PC-3 (cell line): ENCODE data around the gene TMEM271. TPM values are rescaled to one million over a fixed set of nuclear protein-coding genes. Genes with fewer than 3 reads are reported as not detected.

Experiments used
- ATAC-seq: fragments of 200-7000 bp; cut with Tn5 transposase; 2 replicates; pipeline ENCODE4 v1.9.1; 2020; ENCODE audit warnings: mild to moderate bottlenecking, moderate library complexity
- BruUV-seq: library from RNA; stranded (reverse); fragments of 400-500 nt; replicated peaks from 2 replicates; lab custom pipeline; 2021; lab: Mats Ljungman, UMichigan
- CTCF ChIA-PET: fragments of 300-600 bp; sonication (Branson Sonifier 250); formaldehyde crosslinking; loops from one replicate; lab custom pipeline; 2022; ENCODE audit warnings: antibody characterized with exemption; lab: Charles Lee
- POLR2A ChIA-PET: fragments of 300-600 bp; sonication (Branson Sonifier 250); formaldehyde crosslinking; loops from one replicate; lab custom pipeline; 2022; ENCODE audit warnings: antibody characterized with exemption; ENCODE audit not compliant: unreplicated experiment; lab: Charles Lee
- DNase-seq: peaks from one replicate; pipeline ENCODE4 v3.0.0-alpha.2; 2015
- H2AFZ ChIP-seq: fragments of 300-600 bp; sonication (generic); 2 replicates; pipeline ENCODE4 v1.6.0; 2016; ENCODE audit warnings: antibody characterized with exemption, low read length
- H3F3A ChIP-seq: fragments of 300-600 bp; sonication (generic); one replicate; pipeline ENCODE4 v1.6.0; 2017; ENCODE audit warnings: antibody characterized with exemption, low read length, control low read depth, mild to moderate bottlenecking; ENCODE audit not compliant: unreplicated experiment
- H3K27ac ChIP-seq: fragments of 300-600 bp; sonication (generic); 2 replicates; pipeline ENCODE4 v1.5.1; 2016; ENCODE audit warnings: mild to moderate bottlenecking, low read length
- H3K27me3 ChIP-seq: fragments of 300-600 bp; sonication (generic); 2 replicates; pipeline ENCODE4 v1.6.1; 2016; ENCODE audit warnings: low read length, mixed read lengths
- H3K36me3 ChIP-seq: fragments of 300-600 bp; sonication (generic); 2 replicates; pipeline ENCODE4 v1.6.1; 2016; ENCODE audit warnings: low read depth, mixed run types, low read length, mixed read lengths
- H3K4me1 ChIP-seq: fragments of 300-600 bp; sonication (generic); 2 replicates; pipeline ENCODE4 v1.5.1; 2016; ENCODE audit warnings: low read length; ENCODE audit not compliant: insufficient read depth
- H3K4me2 ChIP-seq: fragments of 300-600 bp; sonication (generic); 2 replicates; pipeline ENCODE4 v1.6.0; 2016; ENCODE audit warnings: low read length
- H3K4me3 ChIP-seq: fragments of 300-600 bp; sonication (generic); 2 replicates; pipeline ENCODE4 v1.5.1; 2016; ENCODE audit warnings: mild to moderate bottlenecking, low read length, mixed read lengths
- H3K79me2 ChIP-seq: fragments of 300-600 bp; sonication (generic); 2 replicates; pipeline ENCODE4 v1.6.1; 2017; ENCODE audit warnings: low read length, mixed read lengths
- H3K9ac ChIP-seq: fragments of 300-600 bp; sonication (generic); 2 replicates; pipeline ENCODE4 v1.6.0; 2016; ENCODE audit warnings: mild to moderate bottlenecking, low read length
- H3K9me2 ChIP-seq: fragments of 300-600 bp; sonication (generic); replicated peaks from 2 replicates; pipeline ENCODE4 v1.6.1; 2016; ENCODE audit warnings: mixed run types, low read length, mixed read lengths
- H3K9me3 ChIP-seq: fragments of 300-600 bp; sonication (generic); 2 replicates; pipeline ENCODE4 v1.6.1; 2016; ENCODE audit warnings: low read length, mixed read lengths
- H4K20me1 ChIP-seq: fragments of 300-600 bp; sonication (generic); 2 replicates; pipeline ENCODE4 v1.6.1; 2016; ENCODE audit warnings: low read length, mixed read lengths
- EZH2 ChIP-seq: fragments of 300-600 bp; sonication (generic); IDR thresholded peaks from one replicate; pipeline ENCODE4 v1.6.1; 2017; ENCODE audit warnings: antibody characterized with exemption, mild to moderate bottlenecking, low read length; ENCODE audit not compliant: unreplicated experiment
- EZH2phosphoT487 ChIP-seq: fragments of 300-600 bp; sonication (generic); IDR thresholded peaks from 2 replicates; pipeline ENCODE4 v1.6.1; 2018; ENCODE audit warnings: mild to moderate bottlenecking, antibody characterized with exemption, low read length, borderline replicate concordance
- intact Hi-C: fragments of 100-400 bp; cut with micrococcal nuclease; formaldehyde crosslinking; loops from 2 replicates; pipeline ENCODE4 v1.9.0; 2023
- total RNA-seq: library from RNA; depleted of rRNA; stranded (reverse); fragments of >200 nt; gene quantifications from 2 replicates; pipeline ENCODE4 v1.2.3, GENCODE V29; 2014
- TF ChIP-seq, protein P1 (sequence below): fragments of 300-600 bp; sonication (generic); conservative IDR thresholded peaks from 2 replicates; pipeline ENCODE4 v1.5.1; 2017; ENCODE audit warnings: antibody characterized with exemption, low read depth, mild to moderate bottlenecking, low read length

The TMEM271 gene
- total RNA-seq, 1 experiment from 2014 or later, result not detected

GRCh38 chr4:612052-612748 is 36.1 kb upstream of the TMEM271 start:
- peaks cover 15% of the 10 kb centered on the region for H3K4me1 ChIP-seq

DNA sequence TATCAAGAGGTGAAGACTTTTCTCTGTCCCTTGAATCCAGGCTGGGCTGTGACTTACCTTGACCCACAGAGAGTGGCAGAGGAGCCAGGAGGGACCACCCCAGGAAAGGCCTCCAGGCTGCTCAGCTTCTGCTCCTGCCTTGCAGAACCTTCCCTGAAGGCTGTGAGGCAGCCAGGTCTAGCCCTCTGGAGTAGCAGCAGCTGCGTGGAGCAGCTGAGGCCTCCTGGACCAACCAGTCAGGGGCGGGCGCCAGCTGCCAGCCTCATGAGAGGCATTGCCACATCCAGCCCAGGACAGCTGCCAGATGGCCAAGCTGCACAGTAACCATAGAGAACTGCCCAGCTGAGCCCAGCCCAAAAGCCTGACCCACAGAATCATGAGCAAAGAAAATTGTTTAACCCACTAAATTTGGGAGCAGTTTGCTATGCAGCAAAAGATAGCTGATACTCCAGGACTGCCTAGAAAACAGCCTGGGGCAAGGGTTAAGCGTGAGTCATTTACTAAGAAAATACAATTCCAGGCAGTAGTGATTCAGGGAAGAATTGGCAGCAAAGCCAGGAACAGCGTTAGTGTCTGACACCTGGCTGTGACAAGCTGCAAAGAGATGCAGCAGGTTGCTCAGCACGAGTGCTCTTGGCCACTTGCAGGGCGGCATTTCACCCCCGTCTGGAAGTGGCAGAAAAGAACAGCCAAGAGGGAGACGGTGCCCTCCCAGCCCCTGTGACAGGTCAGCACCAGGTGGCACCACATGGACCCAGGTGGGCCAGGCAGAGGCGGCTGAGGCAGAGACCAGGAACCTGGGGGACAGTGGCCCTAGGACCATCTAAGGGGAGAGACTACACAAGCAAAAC is 34.5 kb upstream of the TMEM271 start:
- Histone ChIP-seq H3K4me1 (peaks cover 15% of the 10 kb centered on the region), H3K79me2 (no peaks in the 10 kb centered on the region), H3K36me3 (no peaks in the 10 kb centered on the region), H3K27me3 (no peaks in the 10 kb centered on the region), H3K4me2 (peak overlapping the region; percentile 37), H3K4me3 (no peak overlapping the region), H3K27ac (peak overlapping the region; percentile 17; the same call in 1 of the 2 replicates), H2AFZ (no peak overlapping the region), H3F3A (no peaks in the 10 kb centered on the region), H4K20me1 (no peaks in the 10 kb centered on the region), H3K9ac (no peak overlapping the region), H3K9me3 (no peaks in the 10 kb centered on the region), H3K9me2 (no peaks in the 10 kb centered on the region)
- intact Hi-C loops, result no loop called here
- peak; percentile 95 for DNase-seq
- ChIA-PET CTCF (interaction anchor here (0.6 kb wide), 1 partner anchor 11 kb away, joined by 3 read pairs; no protein-coding TSS in a partner anchor), POLR2A (no interaction called here)
- no TSS peak for BruUV-seq
- peak; percentile 97 for ATAC-seq
- TF ChIP-seq EZH2phosphoT487 (no peak), EZH2 (no peak)
- TF ChIP-seq, protein P1, sequence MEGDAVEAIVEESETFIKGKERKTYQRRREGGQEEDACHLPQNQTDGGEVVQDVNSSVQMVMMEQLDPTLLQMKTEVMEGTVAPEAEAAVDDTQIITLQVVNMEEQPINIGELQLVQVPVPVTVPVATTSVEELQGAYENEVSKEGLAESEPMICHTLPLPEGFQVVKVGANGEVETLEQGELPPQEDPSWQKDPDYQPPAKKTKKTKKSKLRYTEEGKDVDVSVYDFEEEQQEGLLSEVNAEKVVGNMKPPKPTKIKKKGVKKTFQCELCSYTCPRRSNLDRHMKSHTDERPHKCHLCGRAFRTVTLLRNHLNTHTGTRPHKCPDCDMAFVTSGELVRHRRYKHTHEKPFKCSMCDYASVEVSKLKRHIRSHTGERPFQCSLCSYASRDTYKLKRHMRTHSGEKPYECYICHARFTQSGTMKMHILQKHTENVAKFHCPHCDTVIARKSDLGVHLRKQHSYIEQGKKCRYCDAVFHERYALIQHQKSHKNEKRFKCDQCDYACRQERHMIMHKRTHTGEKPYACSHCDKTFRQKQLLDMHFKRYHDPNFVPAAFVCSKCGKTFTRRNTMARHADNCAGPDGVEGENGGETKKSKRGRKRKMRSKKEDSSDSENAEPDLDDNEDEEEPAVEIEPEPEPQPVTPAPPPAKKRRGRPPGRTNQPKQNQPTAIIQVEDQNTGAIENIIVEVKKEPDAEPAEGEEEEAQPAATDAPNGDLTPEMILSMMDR, result no peak

More at GRCh38 chr4:612052-612748, 36.1 kb upstream of the TMEM271 start:
- intact Hi-C loops, result no loop called here
- no peak overlapping the region for H3K4me2 ChIP-seq
- no peak overlapping the region for H3K27ac ChIP-seq
- TF ChIP-seq EZH2phosphoT487 (no peak), EZH2 (no peak)
- TF ChIP-seq, protein P1, result no peak
- no TSS peak for BruUV-seq
- no peaks in the 10 kb centered on the region for H3K9me3 ChIP-seq
- H3K36me3 ChIP-seq, result no peaks in the 10 kb centered on the region
- CTCF ChIA-PET, result no interaction called here
- no peaks in the 10 kb centered on the region for H3K27me3 ChIP-seq
- no peak overlapping the region for H2AFZ ChIP-seq
- no peak for DNase-seq
- H3F3A ChIP-seq, result no peaks in the 10 kb centered on the region
- H3K9me2 ChIP-seq, result no peaks in the 10 kb centered on the region
- no peaks in the 10 kb centered on the region for H4K20me1 ChIP-seq
- H3K9ac ChIP-seq, result no peak overlapping the region
- no peaks in the 10 kb centered on the region for H3K79me2 ChIP-seq
- H3K4me3 ChIP-seq, result no peak overlapping the region
- POLR2A ChIA-PET, result no interaction called here
- no peak for ATAC-seq
